Activated CD8-positive, alpha-beta memory T cell treated with anti-CD3 and anti-CD28 coated beads, Interleukin-2, amount 10 ng/mL, durations not matched to agents 7 days and 5 days (primary cell): ENCODE measurements around the gene GNB1L. TPM values are rescaled to one million over a fixed set of nuclear protein-coding genes. Genes with fewer than 3 reads are reported as not detected.

ENCODE experiments used
- ATAC-seq: fragments of 150-1000 bp; cut with Tn5 transposase; one replicate; pipeline ENCODE4 v1.10.0; 2021; ENCODE audit warnings: moderate library complexity
- CTCF ChIA-PET: fragments of 350-600 bp; sonication (Branson Sonifier 250); formaldehyde crosslinking; loops from one replicate; lab custom pipeline; 2021; ENCODE audit warnings: antibody characterized with exemption; lab: Charles Lee
- DNase-seq: peaks from one replicate; pipeline ENCODE4 v3.0.0-alpha.2; 2020
- H3K27ac Mint-ChIP-seq: one replicate; pipeline ENCODE4 v1.8.0; 2021; ENCODE audit warnings: mild to moderate bottlenecking, mixed read lengths
- H3K27me3 Mint-ChIP-seq: one replicate; pipeline ENCODE4 v1.8.0; 2021; ENCODE audit warnings: mixed read lengths
- H3K36me3 Mint-ChIP-seq: one replicate; pipeline ENCODE4 v1.8.0; 2021; ENCODE audit warnings: mild to moderate bottlenecking, mixed read lengths
- H3K4me1 Mint-ChIP-seq: one replicate; pipeline ENCODE4 v1.8.0; 2021; ENCODE audit warnings: mixed read lengths
- H3K4me3 Mint-ChIP-seq: one replicate; pipeline ENCODE4 v1.8.0; 2021; ENCODE audit warnings: mild to moderate bottlenecking, moderate library complexity, mixed read lengths
- H3K9me3 Mint-ChIP-seq: one replicate; pipeline ENCODE4 v1.8.0; 2022; ENCODE audit warnings: low read depth, mixed read lengths
- total RNA-seq, 2 experiments: library from RNA; stranded (reverse); gene quantifications; one replicate each; pipeline ENCODE4 v1.2.3, GENCODE V29; 2021

GNB1L gene
- total RNA-seq, 2 experiments from 2014 or later, result 13.7 to 14.7 TPM

DNA sequence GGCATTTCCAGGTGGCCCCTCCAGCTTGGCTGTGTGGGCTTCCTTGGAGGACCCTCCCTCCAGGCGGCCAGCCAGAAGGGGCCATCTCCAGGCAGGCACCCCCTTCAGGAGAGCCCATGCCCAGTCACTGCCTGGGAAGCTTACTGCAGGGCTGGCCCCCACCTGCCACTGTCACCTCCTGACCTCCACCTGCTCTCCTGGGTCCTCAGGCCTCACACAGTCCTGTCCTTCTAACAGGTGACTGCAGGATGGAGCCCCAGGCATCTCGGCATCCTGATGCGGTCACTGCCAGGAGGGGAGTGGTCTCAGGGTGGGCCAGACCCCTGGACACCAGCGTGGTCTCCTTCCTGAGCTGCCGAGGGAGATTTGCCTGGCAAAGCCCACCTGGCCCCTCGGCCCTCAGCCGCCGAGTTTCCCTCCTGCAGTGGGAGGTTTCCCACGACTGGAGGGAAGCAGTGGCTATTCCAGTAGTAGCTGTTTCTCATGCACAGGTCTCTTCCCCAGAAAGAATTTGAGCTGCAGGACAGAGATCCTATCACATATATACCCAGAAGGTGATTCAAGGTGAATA lies 81.1 kb downstream of the GNB1L start:
- no peak overlapping the region for H3K4me3 Mint-ChIP-seq
- no peaks in the 10 kb centered on the region for H3K36me3 Mint-ChIP-seq
- DNase-seq, result no peak
- no peak for ATAC-seq
- CTCF ChIA-PET, result interaction anchor here (1.9 kb wide), 1 partner anchor 43 kb away, joined by 6 read pairs; no protein-coding TSS in a partner anchor
- H3K9me3 Mint-ChIP-seq, result no peaks in the 10 kb centered on the region
- H3K27ac Mint-ChIP-seq, result no peak overlapping the region
- peaks cover 64% of the 10 kb centered on the region for H3K27me3 Mint-ChIP-seq
- peaks cover 2% of the 10 kb centered on the region for H3K4me1 Mint-ChIP-seq

DNA sequence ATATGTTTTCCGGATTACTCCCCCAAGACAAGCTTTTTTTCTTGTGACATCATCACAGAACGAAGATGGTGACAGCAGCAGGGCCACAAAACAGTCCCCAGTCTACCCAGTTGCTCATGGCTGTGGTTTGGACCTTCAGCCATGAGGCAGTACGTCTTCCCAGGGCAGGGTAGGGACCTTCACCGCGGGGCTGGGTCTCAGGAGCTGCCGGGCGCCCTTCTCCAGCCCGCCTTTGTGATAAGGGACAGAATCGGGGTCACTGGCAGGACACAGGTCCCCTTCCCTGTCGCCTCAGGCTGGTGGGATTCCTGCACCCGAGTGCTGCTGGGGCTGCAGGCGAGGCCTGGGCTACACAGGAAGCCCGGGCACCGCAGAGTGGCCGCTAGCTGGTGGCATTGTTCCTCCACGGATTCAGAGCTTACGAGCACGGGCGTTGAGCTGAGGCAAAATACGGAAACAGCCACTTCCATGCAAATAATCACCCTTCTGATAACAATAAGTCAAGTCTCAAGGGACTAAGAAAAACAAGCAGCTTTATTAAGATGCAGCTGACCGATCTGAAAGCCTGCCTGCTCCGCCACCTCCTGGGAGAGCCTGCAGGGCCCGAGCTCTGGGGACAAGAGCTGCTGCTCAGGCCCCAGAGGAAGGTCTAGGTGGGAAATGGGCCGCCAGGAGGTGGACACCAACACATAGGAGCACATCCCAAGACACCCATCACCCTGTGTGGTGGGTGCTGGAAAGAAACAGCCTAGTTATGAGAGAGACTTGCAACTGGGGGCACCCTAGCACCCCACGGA lies 81.8 kb downstream of the GNB1L start:
- Mint-ChIP-seq H3K4me1 (peaks cover 3% of the 10 kb centered on the region), H3K36me3 (no peaks in the 10 kb centered on the region), H3K27me3 (peaks cover 65% of the 10 kb centered on the region), H3K27ac (no peak overlapping the region), H3K9me3 (no peaks in the 10 kb centered on the region), H3K4me3 (no peak overlapping the region)
- CTCF ChIA-PET, result interaction anchor here (1.9 kb wide), 1 partner anchor 42 kb away, joined by 6 read pairs; no protein-coding TSS in a partner anchor
- ATAC-seq, result no peak
- DNase-seq, result no peak

DNA sequence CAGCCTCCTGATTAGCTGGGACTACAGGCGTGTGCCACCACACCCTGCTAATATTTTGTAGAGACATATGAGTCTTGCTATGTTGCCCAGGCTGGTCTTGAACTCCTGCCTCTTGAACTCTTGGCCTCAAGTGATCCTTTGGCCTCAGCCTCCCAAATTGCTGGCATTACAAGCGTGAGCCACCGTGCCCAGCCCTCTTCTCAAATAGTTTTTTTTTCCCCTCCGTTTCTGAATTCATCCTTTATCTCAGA lies 82.3 kb downstream of the GNB1L start:
- Mint-ChIP-seq H3K27me3 (peaks cover 70% of the 10 kb centered on the region), H3K27ac (no peak overlapping the region), H3K9me3 (no peaks in the 10 kb centered on the region), H3K4me1 (peaks cover 7% of the 10 kb centered on the region), H3K36me3 (no peaks in the 10 kb centered on the region), H3K4me3 (no peak overlapping the region)
- no peak for DNase-seq
- no peak for ATAC-seq
- CTCF ChIA-PET, result interaction anchor here (1.9 kb wide), 1 partner anchor 42 kb away, joined by 6 read pairs; no protein-coding TSS in a partner anchor

DNA sequence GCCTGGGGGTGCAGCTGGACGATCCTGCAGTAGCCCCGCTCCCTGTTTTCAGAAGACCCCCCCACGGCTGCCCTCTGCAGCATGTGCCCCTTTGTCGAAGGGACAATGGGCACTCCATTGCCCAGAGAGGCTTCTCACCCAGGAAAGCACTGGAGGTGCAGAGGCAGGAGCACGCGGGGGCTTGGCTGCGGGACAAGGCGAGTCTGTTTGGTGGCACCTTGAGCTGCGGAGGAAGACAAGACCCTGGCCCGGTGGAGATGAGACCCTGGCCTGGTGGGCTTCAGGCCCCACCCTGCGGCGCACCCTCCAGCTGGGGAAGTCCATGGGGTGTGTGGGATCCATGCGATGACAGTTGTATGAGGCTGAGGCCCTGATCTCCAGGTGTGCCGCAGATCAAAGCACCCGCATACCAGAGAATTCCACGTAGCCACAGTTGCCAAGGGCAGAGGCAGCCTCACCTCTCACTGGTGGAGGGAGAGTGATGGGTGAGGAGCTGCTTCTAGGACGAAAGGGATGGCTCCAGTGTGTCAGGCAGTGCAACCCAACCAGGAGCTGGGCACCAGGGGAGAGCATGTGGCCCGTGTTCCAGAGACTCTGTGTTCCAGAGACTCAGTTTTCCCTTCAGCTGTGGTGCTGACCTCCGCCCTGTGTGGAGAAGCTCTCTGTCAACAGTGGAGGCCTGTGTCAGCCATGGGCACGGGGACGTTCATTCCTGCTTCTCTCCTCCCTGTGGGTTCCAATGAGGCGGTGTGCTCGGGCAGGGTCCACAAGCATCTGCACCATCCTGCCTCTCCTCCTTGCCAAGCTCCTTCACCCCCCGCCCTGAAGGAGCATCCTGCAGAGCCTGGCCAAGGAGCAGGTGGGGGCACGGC lies 84.1 kb downstream of the GNB1L start:
- ATAC-seq (no peak), DNase-seq (no peak)
- Mint-ChIP-seq H3K27me3 (peaks cover 69% of the 10 kb centered on the region), H3K4me1 (peaks cover 7% of the 10 kb centered on the region), H3K36me3 (no peaks in the 10 kb centered on the region), H3K27ac (no peak overlapping the region), H3K4me3 (no peak overlapping the region), H3K9me3 (no peaks in the 10 kb centered on the region)
- CTCF ChIA-PET, result interaction anchor here (1.1 to 1.6 kb wide), 2 partner anchors 40 to 140 kb away, joined by 4 to 6 read pairs; no protein-coding TSS in a partner anchor

DNA sequence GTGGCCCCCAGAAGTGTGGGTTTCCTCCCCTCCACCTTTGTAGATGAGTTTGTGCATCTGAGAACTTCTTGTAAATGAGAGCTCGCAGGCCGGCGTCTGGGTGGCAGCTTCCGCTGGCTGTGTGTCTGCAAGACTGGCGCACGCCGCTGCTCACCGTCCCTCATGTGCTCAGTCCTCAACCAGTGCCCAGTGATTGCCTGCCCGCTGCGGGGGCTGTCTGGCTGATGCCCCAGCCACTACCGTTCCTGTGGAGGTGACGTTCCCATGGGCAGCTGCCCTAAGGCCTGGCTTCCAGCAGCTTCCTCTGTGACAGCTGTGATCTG lies 85.3 kb downstream of the GNB1L start:
- Mint-ChIP-seq H3K27me3 (peaks cover 79% of the 10 kb centered on the region), H3K4me1 (peaks cover 12% of the 10 kb centered on the region), H3K4me3 (no peak overlapping the region), H3K36me3 (no peaks in the 10 kb centered on the region), H3K9me3 (no peaks in the 10 kb centered on the region), H3K27ac (no peak overlapping the region)
- ATAC-seq, result no peak
- no peak for DNase-seq
- CTCF ChIA-PET, result interaction anchor here (1.6 kb wide), 1 partner anchor 39 kb away, joined by 6 read pairs; no protein-coding TSS in a partner anchor

DNA sequence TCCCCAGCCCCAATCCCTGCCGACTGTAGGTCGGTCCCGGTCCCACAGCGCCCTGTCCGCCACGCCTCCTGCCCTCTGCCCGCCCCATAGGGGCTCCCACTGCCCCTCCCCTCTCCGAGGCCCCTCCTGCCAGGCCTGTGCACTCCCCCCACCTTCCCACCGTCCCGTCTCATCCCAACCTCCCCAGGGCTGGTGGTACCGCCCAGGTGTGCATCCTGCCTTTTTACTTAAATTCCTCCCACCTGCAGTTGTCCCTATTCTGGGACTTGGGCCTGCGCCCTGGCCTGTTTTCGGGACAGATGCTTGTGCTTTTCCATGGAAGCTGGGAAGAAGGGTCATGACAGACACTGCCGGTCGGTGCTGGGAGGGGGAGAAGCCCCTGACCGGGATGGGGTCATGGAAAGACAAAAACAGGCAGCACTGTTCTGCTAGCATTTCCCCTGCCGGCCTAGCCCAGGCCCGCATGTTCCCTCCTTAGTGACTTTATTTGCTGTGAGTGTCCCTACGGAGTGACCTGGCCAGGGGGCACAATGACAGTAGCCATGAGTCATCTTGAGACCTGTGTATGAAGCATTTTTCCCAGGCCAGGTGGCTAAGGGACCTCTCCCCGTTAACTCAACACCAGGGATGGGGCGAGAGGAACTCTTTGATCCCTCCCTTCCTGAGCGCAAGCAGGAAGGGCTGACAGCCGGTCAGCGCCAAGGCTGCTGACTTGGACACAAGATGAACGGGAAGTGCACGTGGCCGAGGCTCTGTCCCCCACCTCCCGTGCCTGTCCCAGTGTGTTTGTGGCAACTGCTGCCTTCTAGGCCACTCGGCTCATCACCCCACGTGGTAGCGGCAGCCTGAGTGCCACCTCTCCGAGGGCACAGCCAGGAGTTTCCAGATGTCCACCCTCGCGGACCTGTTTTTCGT lies 87.0 kb downstream of the GNB1L start:
- no peaks in the 10 kb centered on the region for H3K9me3 Mint-ChIP-seq
- H3K4me3 Mint-ChIP-seq, result peak overlapping the region; percentile 43
- peaks cover 79% of the 10 kb centered on the region for H3K27me3 Mint-ChIP-seq
- no peaks in the 10 kb centered on the region for H3K36me3 Mint-ChIP-seq
- H3K4me1 Mint-ChIP-seq, result peaks cover 12% of the 10 kb centered on the region
- DNase-seq (no peak), ATAC-seq (peak; percentile 50)
- H3K27ac Mint-ChIP-seq, result no peak overlapping the region
- CTCF ChIA-PET, result no interaction called here

DNA sequence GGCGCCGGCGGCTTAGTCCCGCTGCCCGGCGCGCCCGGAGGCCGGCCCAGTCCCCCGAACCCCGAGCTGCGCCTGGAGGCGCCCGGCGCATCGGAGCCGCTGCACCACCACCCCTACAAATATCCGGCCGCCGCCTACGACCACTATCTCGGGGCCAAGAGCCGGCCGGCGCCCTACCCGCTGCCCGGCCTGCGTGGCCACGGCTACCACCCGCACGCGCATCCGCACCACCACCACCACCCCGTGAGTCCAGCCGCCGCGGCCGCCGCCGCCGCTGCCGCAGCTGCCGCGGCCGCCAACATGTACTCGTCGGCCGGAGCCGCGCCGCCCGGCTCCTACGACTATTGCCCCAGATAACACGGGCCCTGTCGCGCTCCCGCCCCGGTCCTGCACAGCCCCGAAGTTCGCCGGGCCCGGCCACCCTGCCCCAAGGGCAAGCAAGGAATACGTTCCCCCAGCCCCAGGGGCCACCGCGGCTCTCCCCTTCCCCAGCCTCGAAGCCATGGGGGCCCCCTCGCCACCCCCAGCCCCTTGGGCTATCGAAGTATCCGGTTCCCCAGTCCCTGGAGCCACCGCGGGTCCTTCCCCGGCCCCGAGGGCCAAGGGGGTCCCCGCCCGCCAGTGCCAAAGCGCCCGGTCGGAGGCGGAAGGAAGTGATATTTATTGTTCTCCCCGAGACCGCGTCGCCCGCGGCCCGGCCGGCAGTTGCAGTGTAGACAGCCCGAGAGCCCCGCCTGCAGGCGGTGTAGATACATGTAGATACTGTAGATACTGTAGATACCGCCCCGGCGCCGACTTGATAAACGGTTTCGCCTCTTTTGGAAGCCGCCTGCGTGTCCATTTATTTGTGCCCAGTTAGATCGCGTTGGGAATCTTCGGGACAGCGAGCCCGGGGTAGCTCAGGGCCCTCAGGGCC lies 87.9 kb downstream of the GNB1L start:
- peak; percentile 83 for DNase-seq
- CTCF ChIA-PET, result interaction anchor here (2.2 to 3.4 kb wide), 2 partner anchors 10 to 36 kb away, joined by 8 to 20 read pairs; no protein-coding TSS in a partner anchor
- H3K27ac Mint-ChIP-seq, result no peak overlapping the region
- H3K27me3 Mint-ChIP-seq, result peaks cover 81% of the 10 kb centered on the region
- H3K36me3 Mint-ChIP-seq, result no peaks in the 10 kb centered on the region
- H3K4me3 Mint-ChIP-seq, result peak overlapping the region; percentile 43
- no peaks in the 10 kb centered on the region for H3K9me3 Mint-ChIP-seq
- peak; percentile 88 for ATAC-seq
- H3K4me1 Mint-ChIP-seq, result peaks cover 12% of the 10 kb centered on the region

DNA sequence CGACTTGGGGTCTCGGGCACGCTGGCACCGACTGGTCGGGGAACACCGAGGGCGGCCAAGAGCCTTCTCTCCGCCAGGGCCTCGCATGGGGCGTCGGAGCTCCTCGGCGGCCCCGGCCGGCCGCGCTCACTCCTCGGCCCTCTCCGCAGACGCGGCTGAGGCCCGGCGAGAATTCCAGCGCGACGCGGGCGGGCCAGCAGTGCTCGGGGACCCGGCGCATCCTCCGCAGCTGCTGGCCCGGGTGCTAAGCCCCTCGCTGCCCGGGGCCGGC lies 88.5 kb downstream of the GNB1L start:
- ATAC-seq (no peak), DNase-seq (no peak)
- H3K27ac Mint-ChIP-seq, result no peak overlapping the region
- CTCF ChIA-PET, result interaction anchor here (2.2 to 3.4 kb wide), 2 partner anchors 10 to 35 kb away, joined by 8 to 20 read pairs; no protein-coding TSS in a partner anchor
- H3K27me3 Mint-ChIP-seq, result peaks cover 82% of the 10 kb centered on the region
- no peaks in the 10 kb centered on the region for H3K36me3 Mint-ChIP-seq
- no peak overlapping the region for H3K4me3 Mint-ChIP-seq
- no peaks in the 10 kb centered on the region for H3K9me3 Mint-ChIP-seq
- H3K4me1 Mint-ChIP-seq, result peaks cover 14% of the 10 kb centered on the region

DNA sequence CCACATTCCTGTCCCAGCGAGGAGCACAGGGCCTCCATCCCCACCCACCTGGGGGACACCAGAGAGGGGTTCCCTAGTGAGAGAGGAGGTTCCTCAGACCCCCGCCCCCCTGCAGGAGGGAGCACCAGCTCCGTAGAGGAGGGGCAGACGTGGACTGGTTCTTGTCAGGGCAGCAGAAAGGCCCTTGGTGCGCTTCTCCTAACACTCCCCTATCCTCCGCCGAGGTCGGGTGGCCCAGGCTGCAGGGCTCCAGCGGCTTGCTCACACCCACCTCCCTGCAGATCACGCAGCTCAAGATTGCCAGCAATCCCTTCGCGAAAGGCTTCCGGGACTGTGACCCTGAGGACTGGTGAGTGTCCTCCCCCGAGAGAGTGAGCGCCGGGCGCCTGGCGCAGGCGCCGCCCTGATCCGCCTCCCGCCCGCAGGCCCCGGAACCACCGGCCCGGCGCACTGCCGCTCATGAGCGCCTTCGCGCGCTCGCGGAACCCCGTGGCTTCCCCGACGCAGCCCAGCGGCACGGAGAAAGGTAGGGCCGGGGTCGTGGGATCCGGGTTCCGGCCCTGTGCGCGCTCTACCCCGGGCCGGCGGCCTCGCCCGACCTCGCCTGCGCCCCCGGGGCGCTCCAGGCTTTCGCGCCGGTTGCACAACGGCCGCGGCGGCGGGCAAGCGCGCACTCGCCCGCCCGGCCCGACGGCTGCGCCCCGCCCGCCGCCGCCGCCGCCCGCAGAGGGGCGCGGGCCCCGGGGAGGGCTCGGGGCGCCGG lies 89.0 kb downstream of the GNB1L start:
- no peaks in the 10 kb centered on the region for H3K9me3 Mint-ChIP-seq
- H3K4me1 Mint-ChIP-seq, result peaks cover 14% of the 10 kb centered on the region
- CTCF ChIA-PET, result interaction anchor here (2.2 to 3.4 kb wide), 2 partner anchors 9 to 34 kb away, joined by 8 to 20 read pairs; no protein-coding TSS in a partner anchor
- DNase-seq (peak; percentile 48), ATAC-seq (peak; percentile 42)
- peak overlapping the region; percentile 41 for H3K27ac Mint-ChIP-seq
- no peaks in the 10 kb centered on the region for H3K36me3 Mint-ChIP-seq
- peaks cover 77% of the 10 kb centered on the region for H3K27me3 Mint-ChIP-seq
- H3K4me3 Mint-ChIP-seq, result peak overlapping the region; percentile 61

DNA sequence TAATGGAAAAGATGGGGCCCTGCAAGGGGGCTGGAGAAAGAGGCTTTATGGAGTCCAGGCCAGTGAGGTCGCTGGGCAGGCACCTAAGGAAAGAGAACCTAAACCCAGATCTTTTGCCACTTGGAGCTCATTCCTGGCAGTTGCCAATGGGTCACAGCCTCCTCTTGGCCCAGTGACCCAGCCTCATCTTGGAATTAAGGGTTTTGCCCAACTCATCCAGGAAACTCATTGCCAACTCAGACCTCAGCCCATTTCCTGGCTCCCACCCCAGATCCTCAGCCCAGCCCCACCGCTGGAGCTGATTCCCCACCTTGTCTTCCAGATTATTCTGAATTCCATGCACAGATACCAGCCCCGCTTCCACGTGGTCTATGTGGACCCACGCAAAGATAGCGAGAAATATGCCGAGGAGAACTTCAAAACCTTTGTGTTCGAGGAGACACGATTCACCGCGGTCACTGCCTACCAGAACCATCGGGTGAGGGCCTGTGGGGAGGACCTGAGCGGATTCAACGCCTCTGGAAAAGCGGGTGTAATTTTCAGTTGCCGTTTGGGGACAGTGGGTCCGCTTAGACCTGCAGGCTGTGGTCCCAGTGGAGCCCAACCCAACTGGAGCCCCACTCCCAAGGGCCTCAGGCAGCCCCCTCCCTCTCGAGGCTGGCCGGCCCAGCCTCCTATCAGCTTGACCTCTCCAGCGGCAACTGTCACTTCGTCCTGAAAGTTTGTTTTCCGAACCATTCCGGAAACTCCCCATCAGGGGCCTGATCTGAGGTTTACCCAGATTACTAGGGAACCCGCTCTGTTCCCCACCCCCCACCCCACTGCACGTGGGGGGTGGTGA lies 89.8 kb downstream of the GNB1L start:
- Mint-ChIP-seq H3K4me3 (no peak overlapping the region), H3K27me3 (peaks cover 74% of the 10 kb centered on the region), H3K4me1 (peaks cover 19% of the 10 kb centered on the region), H3K9me3 (no peaks in the 10 kb centered on the region), H3K36me3 (peaks cover 5% of the 10 kb centered on the region), H3K27ac (no peak overlapping the region)
- DNase-seq (no peak), ATAC-seq (no peak)
- CTCF ChIA-PET, result interaction anchor here (1.2 to 3.4 kb wide), 3 partner anchors 8 to 41 kb away, joined by 3 to 20 read pairs (median 8); partner anchors contain the start of gene GP1BB

DNA sequence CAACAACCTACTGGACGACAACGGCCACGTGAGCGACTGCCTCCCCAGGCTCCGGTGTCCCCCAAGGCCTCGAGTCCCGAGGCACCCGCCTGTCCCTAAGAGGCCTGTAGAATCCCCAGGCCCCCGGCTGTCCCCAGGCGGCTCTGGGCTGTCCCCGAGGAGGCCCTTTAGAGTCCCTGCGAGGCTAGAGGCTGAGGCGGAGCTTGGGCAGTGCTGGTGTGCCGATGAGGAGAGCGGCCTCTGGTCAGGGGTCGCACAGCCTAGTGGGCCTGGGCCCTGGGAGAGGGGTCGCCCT lies 90.4 kb downstream of the GNB1L start:
- DNase-seq (no peak), ATAC-seq (no peak)
- no peaks in the 10 kb centered on the region for H3K9me3 Mint-ChIP-seq
- H3K4me1 Mint-ChIP-seq, result peaks cover 22% of the 10 kb centered on the region
- no peak overlapping the region for H3K4me3 Mint-ChIP-seq
- peaks cover 74% of the 10 kb centered on the region for H3K27me3 Mint-ChIP-seq
- no peak overlapping the region for H3K27ac Mint-ChIP-seq
- CTCF ChIA-PET, result interaction anchor here (1.2 to 3.4 kb wide), 2 partner anchors 33 to 40 kb away, joined by 3 to 20 read pairs; partner anchors contain the start of gene GP1BB
- peaks cover 6% of the 10 kb centered on the region for H3K36me3 Mint-ChIP-seq
